CD8-positive, alpha-beta memory T cell (primary cell): ENCODE measurements around the gene PAX2. TPM values are rescaled to one million over a fixed set of nuclear protein-coding genes. Genes with fewer than 3 reads are reported as not detected.

Source experiments
- CTCF ChIA-PET: fragments of 350-600 bp; sonication (Branson Sonifier 250); formaldehyde crosslinking; loops from one replicate; lab custom pipeline; 2021; ENCODE audit warnings: antibody characterized with exemption; lab: Charles Lee
- POLR2A ChIA-PET: fragments of 350-600 bp; sonication (Branson Sonifier 250); formaldehyde crosslinking; loops from one replicate; lab custom pipeline; 2021; ENCODE audit warnings: antibody characterized with exemption; lab: Charles Lee
- DNase-seq, 5 donors: peaks; one replicate each; pipeline versions ENCODE4 v3.0.0 to v3.0.0-alpha.2; 2020 to 2022; ENCODE audit warnings: mixed read lengths in 1 of 5
- H3K27ac ChIP-seq: one replicate; pipeline ENCODE4 v1.7.0; 2013; ENCODE audit warnings: low read depth, mild to moderate bottlenecking, low read length, moderate library complexity
- H3K27me3 ChIP-seq: 2 replicates; pipeline ENCODE4 v1.7.0; 2013; ENCODE audit warnings: low read length, mild to moderate bottlenecking; ENCODE audit not compliant: insufficient read depth, poor library complexity, severe bottlenecking
- H3K36me3 ChIP-seq: 2 replicates; pipeline ENCODE4 v1.7.0; 2013; ENCODE audit warnings: mild to moderate bottlenecking, low read length, moderate library complexity; ENCODE audit not compliant: insufficient read depth
- H3K4me1 ChIP-seq: 2 replicates; pipeline ENCODE4 v1.7.0; 2013; ENCODE audit warnings: mild to moderate bottlenecking, low read length, moderate library complexity; ENCODE audit not compliant: insufficient read depth
- H3K4me3 ChIP-seq: 2 replicates; pipeline ENCODE4 v1.7.0; 2013; ENCODE audit warnings: mild to moderate bottlenecking, low read length
- H3K9me3 ChIP-seq: 2 replicates; pipeline ENCODE4 v1.7.0; 2013; ENCODE audit warnings: mild to moderate bottlenecking, low read length
- H3K27ac Mint-ChIP-seq, 8 donors: one replicate each; pipeline ENCODE4 v1.8.0; 2020 to 2021; ENCODE audit warnings: mixed read lengths in 8 of 8, mild to moderate bottlenecking in 6 of 8, inconsistent platforms in 3 of 8, moderate library complexity in 3 of 8
- H3K27me3 Mint-ChIP-seq, 2 donors: one replicate each; pipeline ENCODE4 v1.8.0; 2020 to 2021; ENCODE audit warnings: mixed read lengths in 2 of 2, mild to moderate bottlenecking in 1 of 2, moderate library complexity in 1 of 2
- H3K36me3 Mint-ChIP-seq, 3 donors: one replicate each; pipeline ENCODE4 v1.8.0; 2020 to 2021; ENCODE audit warnings: mixed read lengths in 3 of 3, inconsistent platforms in 1 of 3, mild to moderate bottlenecking in 1 of 3
- H3K4me1 Mint-ChIP-seq, 3 donors: one replicate each; pipeline ENCODE4 v1.8.0; 2020 to 2021; ENCODE audit warnings: mixed read lengths in 3 of 3, inconsistent platforms in 1 of 3, mild to moderate bottlenecking in 1 of 3
- H3K4me3 Mint-ChIP-seq, 7 donors: one replicate each; pipeline ENCODE4 v1.8.0; 2020 to 2021; ENCODE audit warnings: mixed read lengths in 7 of 7, mild to moderate bottlenecking in 6 of 7, moderate library complexity in 4 of 7, inconsistent platforms in 2 of 7
- H3K9me3 Mint-ChIP-seq, 5 donors: one replicate each; pipeline ENCODE4 v1.8.0; 2020 to 2022; ENCODE audit warnings: mixed read lengths in 5 of 5, mild to moderate bottlenecking in 3 of 5, moderate library complexity in 2 of 5, inconsistent platforms in 1 of 5
- polyA plus RNA-seq: library from polyadenylated mRNA; unstranded; fragments of 300-500 nt; fragmentation: Illumina TruSeq; gene quantifications from one replicate; pipeline ENCODE4 v1.2.3, GENCODE V29; 2021
- total RNA-seq, 2 experiments: library from RNA; stranded (reverse); gene quantifications; one replicate each; pipeline ENCODE4 v1.2.3, GENCODE V29; 2021

Gene PAX2
- total and polyA plus RNA-seq, 3 experiments from 2014 or later: 0.04 TPM; not detected in 2

DNA sequence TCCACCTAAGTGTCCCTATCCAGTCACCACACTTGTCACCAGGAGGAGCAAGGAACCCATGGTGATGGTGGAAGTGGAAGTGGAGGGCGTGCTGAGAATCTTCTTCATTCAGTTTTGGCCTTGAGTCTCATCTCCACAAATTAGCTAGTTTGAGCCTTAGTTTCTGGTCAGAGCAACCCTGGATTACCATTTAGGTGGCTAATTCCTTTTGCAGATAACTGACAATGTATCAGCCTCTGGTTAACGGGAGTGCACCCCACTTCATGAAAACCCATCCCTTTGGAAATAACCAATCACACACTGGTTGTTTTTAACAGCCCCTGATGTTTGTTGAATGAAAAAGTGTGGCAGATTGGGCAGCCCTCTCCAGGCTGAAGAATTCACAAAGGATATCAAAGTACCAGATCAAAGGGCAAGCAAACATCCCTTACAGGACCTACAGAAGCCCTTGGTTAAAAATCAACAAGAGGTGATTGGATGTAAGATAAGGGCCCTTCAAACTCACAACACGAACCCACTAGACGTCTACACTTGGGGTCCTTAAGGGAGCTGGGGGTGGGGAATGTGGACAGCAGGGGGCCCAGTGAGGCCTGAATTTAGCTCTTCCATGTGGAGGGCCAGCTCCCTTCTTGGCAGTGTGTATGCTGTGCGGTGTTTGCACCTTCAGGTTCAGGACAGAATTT is 130.2 kb downstream of the PAX2 start:
- Mint-ChIP-seq H3K27me3 (peaks cover 16 to 46% of the 10 kb centered on the region in 2 donors), H3K9me3 (no peaks in the 10 kb centered on the region), H3K27ac (no peak overlapping the region), H3K4me1 (no peaks in the 10 kb centered on the region), H3K4me3 (no peak overlapping the region), H3K36me3 (no peaks in the 10 kb centered on the region)
- Histone ChIP-seq H3K27me3 (no peaks in the 10 kb centered on the region), H3K4me1 (no peaks in the 10 kb centered on the region), H3K9me3 (no peaks in the 10 kb centered on the region), H3K4me3 (no peak overlapping the region), H3K27ac (no peak overlapping the region), H3K36me3 (no peaks in the 10 kb centered on the region)
- CTCF ChIA-PET: no interaction called here
- POLR2A ChIA-PET: no interaction called here
- DNase-seq: no peak

DNA sequence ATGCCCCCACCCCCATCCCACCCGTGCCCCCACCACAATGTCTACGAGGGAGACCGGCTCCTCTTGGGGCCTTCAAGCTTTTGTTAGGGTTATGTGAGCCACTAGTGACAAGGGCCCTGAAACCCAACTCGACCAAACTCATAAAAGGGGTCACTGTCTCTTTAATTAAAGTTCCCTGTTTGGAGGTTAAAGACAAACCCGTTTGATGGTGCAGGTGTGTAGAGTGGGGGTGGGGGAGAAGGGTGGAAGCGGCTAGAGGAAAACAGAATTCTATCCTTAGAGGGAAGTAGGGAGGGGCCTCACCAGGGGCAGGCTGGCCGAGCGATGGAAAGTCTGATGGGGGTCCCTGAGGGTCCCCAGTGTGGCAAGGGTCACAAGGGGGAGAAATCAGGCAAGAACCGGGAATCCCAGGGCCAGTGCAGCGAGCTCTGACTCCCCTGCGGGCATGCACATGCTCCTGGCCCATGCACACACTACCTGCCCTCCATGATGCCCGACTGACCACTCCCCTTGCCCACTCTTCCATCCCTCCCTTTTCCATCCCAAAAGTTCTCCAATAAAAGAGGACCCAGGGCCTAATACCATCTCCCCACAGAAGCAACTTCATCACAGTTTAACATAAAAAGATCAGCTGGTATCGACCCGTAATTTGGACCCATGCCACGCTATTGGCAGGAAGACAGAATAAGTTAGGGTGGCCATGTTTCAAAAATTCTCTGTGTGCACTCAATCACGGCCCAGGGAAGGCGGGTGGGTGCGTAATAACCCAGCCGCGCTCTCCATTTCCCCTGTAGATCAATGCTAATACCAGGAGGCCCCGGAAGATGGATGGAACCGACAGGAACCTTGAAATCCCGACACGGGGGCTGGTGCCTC is 131.4 kb downstream of the PAX2 start:
- Histone ChIP-seq H3K27ac (no peak overlapping the region), H3K36me3 (no peaks in the 10 kb centered on the region), H3K27me3 (no peaks in the 10 kb centered on the region), H3K4me3 (no peak overlapping the region), H3K4me1 (no peaks in the 10 kb centered on the region), H3K9me3 (no peaks in the 10 kb centered on the region)
- Mint-ChIP-seq H3K4me1 (no peaks in the 10 kb centered on the region), H3K36me3 (no peaks in the 10 kb centered on the region), H3K9me3 (no peaks in the 10 kb centered on the region), H3K27ac (no peak overlapping the region), H3K4me3 (no peak overlapping the region), H3K27me3 (peaks cover 17 to 46% of the 10 kb centered on the region in 2 donors)
- no peak for DNase-seq
- ChIA-PET POLR2A (no interaction called here), CTCF (no interaction called here)

DNA sequence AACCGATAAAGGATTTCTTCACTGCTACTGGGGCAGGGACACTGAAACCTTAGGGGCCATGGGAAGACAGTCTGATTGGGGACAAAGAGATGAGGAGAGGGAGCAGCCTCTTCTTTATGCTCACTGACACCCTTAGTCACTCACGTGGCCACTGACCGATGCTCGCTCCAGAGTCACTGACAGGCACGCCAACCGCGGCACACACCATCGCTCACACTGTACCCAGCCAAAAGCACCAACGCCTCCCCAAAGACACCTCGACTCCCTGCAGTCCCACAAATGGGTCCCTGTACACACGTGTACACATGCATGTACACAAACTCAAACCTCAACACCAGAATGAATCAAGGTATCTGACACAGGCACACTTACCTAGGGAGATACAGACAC is 132.1 kb downstream of the PAX2 start:
- no peak for DNase-seq
- ChIA-PET CTCF (no interaction called here), POLR2A (no interaction called here)
- Histone ChIP-seq H3K27me3 (no peaks in the 10 kb centered on the region), H3K4me3 (no peak overlapping the region), H3K4me1 (no peaks in the 10 kb centered on the region), H3K9me3 (no peaks in the 10 kb centered on the region), H3K27ac (no peak overlapping the region), H3K36me3 (no peaks in the 10 kb centered on the region)
- Mint-ChIP-seq H3K36me3 (no peaks in the 10 kb centered on the region), H3K27me3 (peaks cover 13 to 46% of the 10 kb centered on the region in 2 donors), H3K9me3 (no peaks in the 10 kb centered on the region), H3K4me1 (no peaks in the 10 kb centered on the region), H3K27ac (no peak overlapping the region), H3K4me3 (no peak overlapping the region)

DNA sequence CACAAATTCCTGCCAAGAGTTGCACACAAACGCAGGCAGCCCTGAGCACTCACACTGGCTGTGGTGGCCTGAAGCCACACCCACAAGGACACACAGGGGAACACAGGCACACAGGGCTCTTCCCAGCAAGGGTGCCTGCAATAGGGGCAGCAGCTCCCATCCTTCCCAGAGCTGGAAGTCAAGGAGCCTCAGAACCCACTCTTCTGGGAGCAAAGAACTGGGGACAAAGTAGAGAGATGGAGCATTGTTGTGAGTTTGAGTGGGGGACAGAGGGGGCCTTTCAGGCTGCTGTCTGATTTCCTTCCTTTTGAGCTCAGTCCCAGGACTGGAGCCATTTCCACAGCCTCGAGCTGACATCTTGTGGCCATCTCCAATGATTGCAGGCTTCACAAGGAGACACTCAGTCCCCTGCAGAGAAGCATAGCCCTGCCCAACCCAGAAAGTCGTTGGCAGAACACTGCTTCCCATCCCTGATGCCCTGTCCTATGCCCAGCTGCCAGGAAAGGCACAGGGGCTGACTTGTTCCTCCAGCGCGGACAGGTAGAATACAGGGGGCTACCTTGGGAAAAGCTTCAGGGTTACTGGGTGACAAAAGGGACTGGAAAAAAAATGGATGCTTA is 133.0 kb downstream of the PAX2 start:
- ChIA-PET POLR2A (no interaction called here), CTCF (interaction anchor here (0.6 to 1.4 kb wide), 3 partner anchors 10 to 315 kb away, joined by 3 to 7 read pairs (median 3); no protein-coding TSS in a partner anchor)
- no peaks in the 10 kb centered on the region for H3K9me3 ChIP-seq
- Mint-ChIP-seq H3K27ac (no peak overlapping the region), H3K36me3 (no peaks in the 10 kb centered on the region), H3K4me1 (no peaks in the 10 kb centered on the region), H3K27me3 (peaks cover 8 to 38% of the 10 kb centered on the region in 2 donors), H3K4me3 (no peak overlapping the region), H3K9me3 (no peaks in the 10 kb centered on the region)
- no peaks in the 10 kb centered on the region for H3K27me3 ChIP-seq
- no peak overlapping the region for H3K27ac ChIP-seq
- DNase-seq: peak in 2 of 5 donors; percentile 9 to 44
- no peaks in the 10 kb centered on the region for H3K4me1 ChIP-seq
- no peak overlapping the region for H3K4me3 ChIP-seq
- no peaks in the 10 kb centered on the region for H3K36me3 ChIP-seq

Other genes with a start within 250 kb of the PAX2 start
- gene SEC31B, start 225.7 kb upstream of the PAX2 start, total RNA-seq: 10 to 100 TPM; 15.4 to 15.8 TPM
- 2.3 TPM for gene SEC31B, start 225.7 kb upstream of the PAX2 start, polyA plus RNA-seq
- gene NDUFB8, start 215.7 kb upstream of the PAX2 start, total RNA-seq: 100 to 1,000 TPM; 242 to 246 TPM
- gene NDUFB8, start 215.7 kb upstream of the PAX2 start, polyA plus RNA-seq: 488 TPM
- gene HIF1AN, start 209.6 kb upstream of the PAX2 start, total RNA-seq: 10 to 100 TPM; 48.6 to 52.8 TPM
- 29.7 TPM for gene HIF1AN, start 209.6 kb upstream of the PAX2 start, polyA plus RNA-seq
- gene SLF2, start 167.4 kb downstream of the PAX2 start, total RNA-seq: 10 to 100 TPM; 35.4 to 36.1 TPM
- gene SLF2, start 167.4 kb downstream of the PAX2 start, polyA plus RNA-seq: 13.9 TPM
- under 1 TPM; 0.49 to 0.57 TPM for gene SEMA4G, start 223.9 kb downstream of the PAX2 start, total RNA-seq
- 0.06 TPM for gene SEMA4G, start 223.9 kb downstream of the PAX2 start, polyA plus RNA-seq
- 10 to 100 TPM; 62.5 to 62.8 TPM for gene MRPL43, start 241.9 kb downstream of the PAX2 start, total RNA-seq
- 129 TPM for gene MRPL43, start 241.9 kb downstream of the PAX2 start, polyA plus RNA-seq
- 10 to 100 TPM; 40.6 to 44.3 TPM for gene TWNK, start 242.0 kb downstream of the PAX2 start, total RNA-seq
- gene TWNK, start 242.0 kb downstream of the PAX2 start, polyA plus RNA-seq: 8.2 TPM